Breast epithelium (tissue), 4 donors: ENCODE measurements around the gene BACE2. TPM values are rescaled to one million over a fixed set of nuclear protein-coding genes. Genes with fewer than 3 reads are reported as not detected.

Source experiments
- DNase-seq, 2 donors: peaks; one replicate each; pipeline ENCODE4 v3.0.0-alpha.2; 2019; ENCODE audit warnings: low spot score in 2 of 2
- H3K27ac ChIP-seq, 2 donors: fragments of 200-600 bp; sonication (generic) in 1 of 2; one replicate each; pipeline ENCODE4 v1.5.1; 2016 to 2019; ENCODE audit warnings: mild to moderate bottlenecking in 1 of 2
- H3K27me3 ChIP-seq, 2 donors: fragments of 200-600 bp; sonication (generic) in 1 of 2; one replicate each; pipeline versions ENCODE4 v1.5.1 to v1.6.0; 2017 to 2019; ENCODE audit warnings: control low read depth in 1 of 2, mild to moderate bottlenecking in 1 of 2
- H3K36me3 ChIP-seq: fragments of 200-600 bp; one replicate; pipeline ENCODE4 v1.5.1; 2019
- H3K4me1 ChIP-seq, 2 donors: fragments of 200-600 bp; sonication (generic); one replicate each; pipeline ENCODE4 v1.5.1; 2016 to 2019; ENCODE audit warnings: control low read depth in 1 of 2
- H3K4me3 ChIP-seq, 3 donors: fragments of 200-600 bp; sonication (generic); 1 replicate in 2 of 3; 2 replicates in 1 of 3; pipeline ENCODE4 v1.5.1; 2016 to 2019; ENCODE audit warnings: mild to moderate bottlenecking in 3 of 3, moderate library complexity in 2 of 3
- H3K9me3 ChIP-seq, 2 donors: fragments of 200-600 bp; sonication (generic) in 1 of 2; one replicate each; pipeline ENCODE4 v1.5.1; 2016 to 2019; ENCODE audit warnings: control low read depth in 1 of 2
- POLR2A ChIP-seq: fragments of 450-650 bp; IDR thresholded peaks from one replicate; pipeline ENCODE4 v1.6.1; 2016; ENCODE audit warnings: antibody characterized with exemption, mild to moderate bottlenecking, moderate library complexity
- POLR2AphosphoS5 ChIP-seq, 3 donors: sonication (generic); formaldehyde crosslinking; IDR thresholded peaks; one replicate each; pipeline ENCODE4 v1.6.1; 2017; ENCODE audit warnings: antibody characterized with exemption in 3 of 3
- intact Hi-C: fragments of 100-400 bp; cut with DNase I; formaldehyde crosslinking; loops from one replicate; pipeline ENCODE4 v1.15.1; 2023; ENCODE audit warnings: low total_unique reads
- total RNA-seq, 3 donors: library from RNA; depleted of rRNA; stranded (reverse); fragments of >200 nt; gene quantifications; one replicate each; pipeline ENCODE4 v1.1.0, GENCODE V29; 2016
- TF ChIP-seq, protein P1 (sequence below), 3 donors: fragments of 450-650 bp; IDR thresholded peaks; one replicate each; pipeline ENCODE4 v1.5.1; 2016 to 2017; ENCODE audit warnings: antibody characterized with exemption in 3 of 3, mild to moderate bottlenecking in 3 of 3, moderate library complexity in 3 of 3

BACE2 gene
- total RNA-seq, 3 donors from 2014 or later: 26.9 to 94.4 (median 67.5) TPM

DNA sequence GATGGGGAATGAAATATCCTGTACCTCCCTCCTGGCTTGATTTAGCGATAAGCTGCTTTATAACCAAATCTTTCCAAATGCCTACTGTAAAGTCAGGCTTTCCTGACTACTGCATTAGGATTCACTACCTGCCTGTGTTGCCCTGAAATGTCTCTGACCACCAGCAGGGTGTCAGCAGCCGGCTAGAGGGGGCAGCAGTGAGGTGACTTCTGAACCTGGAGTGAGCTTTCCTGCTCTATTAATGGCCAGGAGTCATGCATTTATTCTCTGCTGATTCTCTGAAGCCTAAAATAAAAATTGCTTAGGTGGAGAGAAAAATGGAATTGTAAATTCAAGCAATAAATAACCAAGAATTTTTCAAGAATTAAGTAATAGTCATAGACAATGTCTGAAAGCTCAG, 2.5 kb downstream of the BACE2 start:
- Histone ChIP-seq H3K4me3 (peak overlapping the region in 1 of 3 donors; percentile 2), H3K27me3 (no peaks in the 10 kb centered on the region), H3K9me3 (no peaks in the 10 kb centered on the region), H3K36me3 (no peaks in the 10 kb centered on the region), H3K4me1 (peaks cover 0 to 2% of the 10 kb centered on the region in 2 donors), H3K27ac (peak overlapping the region; percentile 88 to 92)
- peak in 1 of 2 donors; percentile 35 for DNase-seq
- TF ChIP-seq, protein P1, sequence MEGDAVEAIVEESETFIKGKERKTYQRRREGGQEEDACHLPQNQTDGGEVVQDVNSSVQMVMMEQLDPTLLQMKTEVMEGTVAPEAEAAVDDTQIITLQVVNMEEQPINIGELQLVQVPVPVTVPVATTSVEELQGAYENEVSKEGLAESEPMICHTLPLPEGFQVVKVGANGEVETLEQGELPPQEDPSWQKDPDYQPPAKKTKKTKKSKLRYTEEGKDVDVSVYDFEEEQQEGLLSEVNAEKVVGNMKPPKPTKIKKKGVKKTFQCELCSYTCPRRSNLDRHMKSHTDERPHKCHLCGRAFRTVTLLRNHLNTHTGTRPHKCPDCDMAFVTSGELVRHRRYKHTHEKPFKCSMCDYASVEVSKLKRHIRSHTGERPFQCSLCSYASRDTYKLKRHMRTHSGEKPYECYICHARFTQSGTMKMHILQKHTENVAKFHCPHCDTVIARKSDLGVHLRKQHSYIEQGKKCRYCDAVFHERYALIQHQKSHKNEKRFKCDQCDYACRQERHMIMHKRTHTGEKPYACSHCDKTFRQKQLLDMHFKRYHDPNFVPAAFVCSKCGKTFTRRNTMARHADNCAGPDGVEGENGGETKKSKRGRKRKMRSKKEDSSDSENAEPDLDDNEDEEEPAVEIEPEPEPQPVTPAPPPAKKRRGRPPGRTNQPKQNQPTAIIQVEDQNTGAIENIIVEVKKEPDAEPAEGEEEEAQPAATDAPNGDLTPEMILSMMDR (IDR thresholded peaks at IDR 0.05): peak; percentile 19 to 56 (median 34)
- no peak for TF ChIP-seq POLR2AphosphoS5 (IDR thresholded peaks at IDR 0.05)
- intact Hi-C loops: no loop called here

DNA sequence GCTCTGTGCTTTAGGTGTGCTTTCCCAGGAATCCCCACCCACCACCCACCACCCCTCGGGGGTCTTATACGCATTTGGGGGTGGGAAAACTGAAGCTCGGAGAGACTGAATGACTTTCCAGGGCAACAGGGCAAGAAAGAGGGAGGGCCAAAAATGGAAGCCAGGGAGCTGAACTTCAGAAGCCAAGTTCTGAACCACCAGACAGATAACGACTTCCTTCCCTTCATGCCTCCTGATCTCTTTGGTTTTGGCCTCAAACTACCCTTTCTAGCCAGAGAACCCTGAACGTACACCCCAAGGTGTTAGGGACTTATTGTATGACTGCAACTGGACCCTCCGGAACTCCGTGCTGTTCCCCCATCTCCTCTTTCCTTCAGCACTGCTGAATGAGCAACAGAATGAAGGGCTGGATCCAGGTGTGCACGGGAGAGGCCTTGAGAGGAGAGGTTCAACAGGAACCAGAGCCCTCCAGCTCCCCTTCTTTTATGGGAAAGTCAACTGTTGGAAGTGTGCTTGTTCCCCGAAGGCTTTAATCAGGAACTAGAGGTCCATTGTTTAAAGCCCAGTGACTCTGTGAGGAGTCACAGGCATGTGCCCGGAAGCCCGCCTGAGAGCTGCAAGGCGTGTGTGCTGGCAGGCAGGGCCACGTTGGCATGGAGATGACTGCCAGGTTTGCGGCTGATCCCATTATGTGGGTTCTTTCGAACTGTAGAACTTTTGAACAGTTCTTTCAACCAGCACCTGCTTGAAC, 3.1 kb downstream of the BACE2 start:
- peaks cover 0 to 2% of the 10 kb centered on the region in 2 donors for H3K4me1 ChIP-seq
- TF ChIP-seq POLR2A (no peak), POLR2AphosphoS5 (IDR thresholded peaks at IDR 0.05) (peak; percentile 49 to 83 (median 50))
- TF ChIP-seq, protein P1 (IDR thresholded peaks at IDR 0.05): no peak
- peak; percentile 69 to 83 for DNase-seq
- H3K36me3 ChIP-seq: no peaks in the 10 kb centered on the region
- peak overlapping the region in 1 of 3 donors; percentile 2 for H3K4me3 ChIP-seq
- H3K27me3 ChIP-seq: no peaks in the 10 kb centered on the region
- H3K9me3 ChIP-seq: no peaks in the 10 kb centered on the region
- intact Hi-C loops: no loop called here
- peak overlapping the region; percentile 88 to 92 for H3K27ac ChIP-seq

DNA sequence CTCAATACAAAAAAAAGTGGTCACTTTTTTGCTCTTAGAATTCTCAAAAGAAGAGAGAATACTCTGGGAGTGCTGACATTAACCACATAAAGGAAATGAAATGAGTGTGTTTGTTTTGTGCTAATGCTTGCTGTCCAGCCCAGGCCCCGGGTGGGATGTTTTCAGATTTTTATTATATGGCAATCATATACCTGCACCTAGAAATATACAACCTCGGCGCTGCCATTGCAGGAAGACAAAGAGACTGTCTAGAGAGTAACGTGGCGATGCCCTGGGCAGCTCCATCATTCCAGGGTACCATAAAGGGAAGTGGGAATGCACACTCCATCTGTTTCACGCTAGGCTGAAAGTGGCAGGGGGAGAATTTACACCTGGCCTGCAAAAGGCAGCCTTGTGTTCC, 7.1 kb downstream of the BACE2 start:
- intact Hi-C loops: no loop called here
- H3K4me1 ChIP-seq: peaks cover 0 to 2% of the 10 kb centered on the region in 2 donors
- DNase-seq: no peak
- H3K27me3 ChIP-seq: no peaks in the 10 kb centered on the region
- TF ChIP-seq POLR2A (no peak), POLR2AphosphoS5 (IDR thresholded peaks at IDR 0.05) (no peak)
- TF ChIP-seq, protein P1 (IDR thresholded peaks at IDR 0.05): no peak
- H3K27ac ChIP-seq: no peak overlapping the region
- H3K4me3 ChIP-seq: no peak overlapping the region
- H3K9me3 ChIP-seq: no peaks in the 10 kb centered on the region
- H3K36me3 ChIP-seq: no peaks in the 10 kb centered on the region

DNA sequence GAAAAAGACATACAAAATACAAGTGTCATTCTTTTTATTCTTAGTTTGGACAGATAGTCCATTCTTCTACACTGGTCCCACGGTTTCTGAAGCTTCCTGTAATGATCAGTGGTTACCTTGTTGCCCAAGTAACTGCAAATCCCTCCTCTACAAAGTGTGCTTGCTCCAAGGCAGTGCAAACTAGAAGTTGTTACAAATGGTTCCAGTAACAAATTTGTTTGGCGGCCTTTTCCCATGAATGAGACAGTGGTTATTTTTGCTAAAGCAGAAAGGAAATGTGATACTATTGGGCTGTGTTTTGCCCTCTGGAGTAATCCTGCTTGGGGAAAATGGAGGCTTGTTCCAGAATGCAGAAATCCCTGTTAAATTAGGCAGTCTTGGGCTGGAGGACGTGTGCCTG, 8.9 kb downstream of the BACE2 start:
- Histone ChIP-seq H3K27me3 (no peaks in the 10 kb centered on the region), H3K4me3 (no peak overlapping the region), H3K4me1 (peaks cover 0 to 2% of the 10 kb centered on the region in 2 donors), H3K36me3 (no peaks in the 10 kb centered on the region), H3K9me3 (no peaks in the 10 kb centered on the region), H3K27ac (peak overlapping the region in 1 of 2 donors; percentile 15)
- no peak for DNase-seq
- TF ChIP-seq POLR2A: no peak
- TF ChIP-seq, protein P1 (IDR thresholded peaks at IDR 0.05): no peak
- no peak for TF ChIP-seq POLR2AphosphoS5 (IDR thresholded peaks at IDR 0.05)
- intact Hi-C loops: no loop called here

DNA sequence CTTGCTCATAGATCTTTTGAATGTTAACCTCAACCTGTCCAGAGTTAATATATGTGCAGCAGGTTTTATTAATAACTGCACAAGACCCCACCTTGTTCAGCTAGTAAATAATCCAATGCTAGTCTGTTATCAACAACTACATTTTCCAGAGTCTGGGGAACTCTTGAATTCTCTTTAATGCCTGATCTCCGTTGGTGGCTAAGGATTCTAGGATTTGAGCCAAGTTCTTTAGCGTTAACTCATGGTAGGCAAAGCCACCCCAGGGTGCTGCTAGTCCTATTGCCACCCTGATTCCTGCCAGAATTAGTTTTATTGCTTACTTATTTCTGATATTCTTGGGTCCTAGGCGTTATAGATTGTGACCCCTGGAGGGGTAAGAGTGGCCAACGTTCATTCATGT, 12.8 kb downstream of the BACE2 start:
- Histone ChIP-seq H3K36me3 (no peaks in the 10 kb centered on the region), H3K4me1 (no peaks in the 10 kb centered on the region), H3K9me3 (no peaks in the 10 kb centered on the region), H3K4me3 (no peak overlapping the region), H3K27me3 (no peaks in the 10 kb centered on the region), H3K27ac (no peak overlapping the region)
- DNase-seq: no peak
- intact Hi-C loops: no loop called here
- TF ChIP-seq, protein P1 (IDR thresholded peaks at IDR 0.05): no peak
- TF ChIP-seq POLR2AphosphoS5 (IDR thresholded peaks at IDR 0.05) (no peak), POLR2A (no peak)
